GM12864 (cell line): ENCODE measurements around the gene ADI1.

Experiments used
- DNase-seq: peaks from one replicate; pipeline ENCODE4 v3.0.0-alpha.2; 2011; ENCODE audit warnings: low read depth
- H3K4me3 ChIP-seq: 2 replicates; pipeline ENCODE4 v1.5.1; 2011; ENCODE audit warnings: mild to moderate bottlenecking, low read depth, low read length, control low read depth
- CTCF ChIP-seq: IDR thresholded peaks from 2 replicates; pipeline ENCODE4 v1.5.1; 2011; ENCODE audit warnings: low read depth, mild to moderate bottlenecking, moderate library complexity, low read length, control low read depth, inconsistent platforms; ENCODE audit errors: missing control alignments

ADI1 gene

DNA sequence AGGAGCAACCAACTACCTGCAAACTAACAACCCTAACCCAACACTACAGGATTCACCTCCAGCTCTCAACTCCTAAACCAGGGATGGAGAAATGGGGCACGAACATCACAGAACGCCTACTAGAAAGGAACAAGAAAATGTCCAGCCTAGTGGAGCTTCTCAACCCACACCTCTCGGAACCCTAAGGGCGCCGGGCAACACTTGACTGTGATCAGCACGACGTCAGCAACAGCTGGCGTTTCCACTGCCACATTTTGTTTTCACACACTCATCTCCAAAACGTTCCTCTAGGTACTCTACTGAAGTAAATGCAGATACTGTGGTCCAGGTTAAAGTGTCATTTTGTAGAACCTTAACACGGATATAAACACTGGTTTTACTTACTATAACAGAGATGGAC lies 34.6 kb upstream of the ADI1 start:
- TF ChIP-seq CTCF: no peak
- DNase-seq: no peak
- no peak overlapping the region for H3K4me3 ChIP-seq

GRCh38 chr2:3547915-3548314 lies 28.6 kb upstream of the ADI1 start:
- no peak overlapping the region for H3K4me3 ChIP-seq
- DNase-seq: no peak
- no peak for TF ChIP-seq CTCF

GRCh38 chr2:3545788-3546478 lies 26.6 kb upstream of the ADI1 start:
- no peak for DNase-seq
- H3K4me3 ChIP-seq: no peak overlapping the region
- no peak for TF ChIP-seq CTCF

- H3K4me3 ChIP-seq: no peak overlapping the region
- no peak for DNase-seq
- TF ChIP-seq CTCF: no peak
Observed at GRCh38 chr2:3543023-3543683, 23.8 kb upstream of the ADI1 start.

DNA sequence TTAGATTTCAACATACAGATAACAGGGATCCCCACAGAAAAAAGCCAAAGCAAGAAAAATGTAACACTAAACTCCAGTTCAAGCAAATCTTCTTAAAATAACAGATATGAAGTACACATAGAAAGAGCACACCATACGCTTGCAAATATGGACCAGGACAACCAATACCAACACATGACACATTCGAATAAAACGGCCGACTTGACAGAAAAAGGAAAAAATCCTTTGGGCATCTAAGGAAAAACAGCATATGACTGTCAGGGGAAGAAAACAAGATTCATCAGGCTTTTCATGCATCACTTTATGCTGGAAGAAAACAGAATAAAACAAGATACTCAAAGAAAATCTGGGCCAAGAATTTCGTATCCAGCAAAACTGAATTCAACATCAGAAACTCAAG lies 22.8 kb upstream of the ADI1 start:
- DNase-seq: no peak

GRCh38 chr2:3539836-3540235 lies 20.5 kb upstream of the ADI1 start:
- no peak for TF ChIP-seq CTCF
- no peak overlapping the region for H3K4me3 ChIP-seq
- no peak for DNase-seq

More for the DNA sequence above, 22.8 kb upstream of the ADI1 start:
- no peak overlapping the region for H3K4me3 ChIP-seq
- no peak for TF ChIP-seq CTCF
